CD4-positive, alpha-beta T cell treated with Interleukin-17A for 4 hours (primary cell): Measurements from ENCODE around the gene ITPR2.

ENCODE experiments used
- DNase-seq: peaks from one replicate; pipeline ENCODE4 v3.0.0-alpha.2; 2020; ENCODE audit warnings: mixed read lengths

ITPR2 gene

GRCh38 chr12:26374934-26375680 lies 457.9 kb downstream of the ITPR2 start:
- no peak for DNase-seq

GRCh38 chr12:26373606-26374495 lies 459.1 kb downstream of the ITPR2 start:
- DNase-seq, result no peak

- no peak for DNase-seq
Measured at GRCh38 chr12:26372866-26373265, 460.1 kb downstream of the ITPR2 start.

GRCh38 chr12:26370098-26370497 lies 462.9 kb downstream of the ITPR2 start:
- DNase-seq, result no peak

GRCh38 chr12:26369588-26369987 lies 463.4 kb downstream of the ITPR2 start:
- DNase-seq, result no peak

- DNase-seq, result no peak
Measured at GRCh38 chr12:26367991-26368730, 464.8 kb downstream of the ITPR2 start.

GRCh38 chr12:26361964-26362363 lies 471.0 kb downstream of the ITPR2 start:
- DNase-seq, result no peak

GRCh38 chr12:26360062-26360461 lies 472.9 kb downstream of the ITPR2 start:
- DNase-seq, result no peak

- no peak for DNase-seq
Measured at GRCh38 chr12:26359576-26359975, 473.4 kb downstream of the ITPR2 start.

GRCh38 chr12:26358651-26359050 lies 474.3 kb downstream of the ITPR2 start:
- DNase-seq, result no peak

GRCh38 chr12:26347300-26347699 lies 485.7 kb downstream of the ITPR2 start:
- DNase-seq, result no peak

- no peak for DNase-seq
Measured at GRCh38 chr12:26346736-26347135, 486.3 kb downstream of the ITPR2 start.

GRCh38 chr12:26345471-26346003 lies 487.5 kb downstream of the ITPR2 start:
- DNase-seq, result no peak

GRCh38 chr12:26341491-26341890 lies 491.5 kb downstream of the ITPR2 start:
- DNase-seq, result no peak

- DNase-seq, result no peak
Measured at GRCh38 chr12:26340649-26341048, 492.3 kb downstream of the ITPR2 start.

GRCh38 chr12:26339976-26340375 lies 493.0 kb downstream of the ITPR2 start:
- no peak for DNase-seq

- DNase-seq, result no peak
Measured at GRCh38 chr12:26338586-26339572, 494.1 kb downstream of the ITPR2 start.

GRCh38 chr12:26335651-26336050 lies 497.3 kb downstream of the ITPR2 start:
- no peak for DNase-seq

- DNase-seq, result no peak
Measured at GRCh38 chr12:26334621-26335124, 498.3 kb downstream of the ITPR2 start.

- no peak for DNase-seq
Measured at GRCh38 chr12:26331960-26332359, 501.0 kb downstream of the ITPR2 start.

- DNase-seq, result no peak
Measured at GRCh38 chr12:26331136-26331535, 501.9 kb downstream of the ITPR2 start.
